ENCODE data around the gene ZNF438.

- TF ChIP-seq, protein P1, sequence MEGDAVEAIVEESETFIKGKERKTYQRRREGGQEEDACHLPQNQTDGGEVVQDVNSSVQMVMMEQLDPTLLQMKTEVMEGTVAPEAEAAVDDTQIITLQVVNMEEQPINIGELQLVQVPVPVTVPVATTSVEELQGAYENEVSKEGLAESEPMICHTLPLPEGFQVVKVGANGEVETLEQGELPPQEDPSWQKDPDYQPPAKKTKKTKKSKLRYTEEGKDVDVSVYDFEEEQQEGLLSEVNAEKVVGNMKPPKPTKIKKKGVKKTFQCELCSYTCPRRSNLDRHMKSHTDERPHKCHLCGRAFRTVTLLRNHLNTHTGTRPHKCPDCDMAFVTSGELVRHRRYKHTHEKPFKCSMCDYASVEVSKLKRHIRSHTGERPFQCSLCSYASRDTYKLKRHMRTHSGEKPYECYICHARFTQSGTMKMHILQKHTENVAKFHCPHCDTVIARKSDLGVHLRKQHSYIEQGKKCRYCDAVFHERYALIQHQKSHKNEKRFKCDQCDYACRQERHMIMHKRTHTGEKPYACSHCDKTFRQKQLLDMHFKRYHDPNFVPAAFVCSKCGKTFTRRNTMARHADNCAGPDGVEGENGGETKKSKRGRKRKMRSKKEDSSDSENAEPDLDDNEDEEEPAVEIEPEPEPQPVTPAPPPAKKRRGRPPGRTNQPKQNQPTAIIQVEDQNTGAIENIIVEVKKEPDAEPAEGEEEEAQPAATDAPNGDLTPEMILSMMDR (IDR thresholded peaks at IDR 0.05) = no peak
- TF ChIP-seq EZH2 (IDR thresholded peaks at IDR 0.05) = no peak
Observed at GRCh38 chr10:30855131-30855530, 176.5 kb downstream of the ZNF438 start.

All from neural progenitor cell (in vitro differentiated cells).